ENCODE data around the gene PGM3.
"Not testable (repeated sequence)": the region's sequence is repeated elsewhere in the genome, so short reads cannot be mapped to it uniquely, and the experiment has no call there.

Gene PGM3, protein sequence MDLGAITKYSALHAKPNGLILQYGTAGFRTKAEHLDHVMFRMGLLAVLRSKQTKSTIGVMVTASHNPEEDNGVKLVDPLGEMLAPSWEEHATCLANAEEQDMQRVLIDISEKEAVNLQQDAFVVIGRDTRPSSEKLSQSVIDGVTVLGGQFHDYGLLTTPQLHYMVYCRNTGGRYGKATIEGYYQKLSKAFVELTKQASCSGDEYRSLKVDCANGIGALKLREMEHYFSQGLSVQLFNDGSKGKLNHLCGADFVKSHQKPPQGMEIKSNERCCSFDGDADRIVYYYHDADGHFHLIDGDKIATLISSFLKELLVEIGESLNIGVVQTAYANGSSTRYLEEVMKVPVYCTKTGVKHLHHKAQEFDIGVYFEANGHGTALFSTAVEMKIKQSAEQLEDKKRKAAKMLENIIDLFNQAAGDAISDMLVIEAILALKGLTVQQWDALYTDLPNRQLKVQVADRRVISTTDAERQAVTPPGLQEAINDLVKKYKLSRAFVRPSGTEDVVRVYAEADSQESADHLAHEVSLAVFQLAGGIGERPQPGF

DNA sequence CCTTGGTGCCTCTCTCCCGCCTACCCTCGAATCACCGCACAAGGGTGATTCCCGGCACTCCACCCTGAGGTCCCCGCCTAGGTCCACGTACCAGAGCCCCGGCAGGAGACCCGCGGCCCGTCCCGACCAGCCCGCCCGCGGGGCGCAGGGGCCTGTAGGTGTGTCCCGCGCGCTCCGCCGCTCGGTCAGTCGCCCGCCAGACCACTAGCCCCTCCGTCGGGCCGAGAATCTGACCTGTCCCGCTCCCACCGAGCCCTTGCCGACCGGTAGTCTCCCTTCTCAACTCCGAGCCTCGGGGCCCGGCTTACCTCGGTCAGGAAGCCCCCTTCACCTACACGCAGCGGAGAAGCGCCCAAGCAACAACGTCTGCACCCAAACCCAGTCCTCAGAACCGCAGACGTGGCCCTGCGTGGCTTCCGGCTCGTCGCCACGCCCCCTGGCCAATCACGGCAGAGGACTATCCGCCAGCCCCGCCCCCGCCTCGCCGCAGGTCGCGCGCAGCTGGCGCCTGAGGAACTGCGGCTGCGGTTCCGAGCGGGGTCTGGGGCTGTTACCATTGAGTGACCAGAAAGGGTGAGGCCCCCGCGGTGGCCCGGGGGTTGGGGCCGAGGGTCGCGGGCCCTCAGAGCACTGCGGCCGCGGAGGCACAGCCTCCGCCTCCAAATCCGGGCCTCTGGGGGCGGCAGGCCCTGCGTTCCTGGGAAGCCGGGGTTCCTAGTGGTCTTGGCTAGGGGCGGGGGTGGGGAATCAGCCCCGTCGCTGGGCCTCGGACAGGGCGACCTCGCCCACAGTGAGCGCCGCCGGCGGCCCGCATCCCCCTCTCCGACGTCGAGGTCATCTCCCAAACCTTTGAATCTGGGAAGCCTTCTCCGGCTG is at the start of gene PGM3, which contains the start of gene RWDD2A:
PGM3 (minus strand) TSS at position 395 of the 876 bp plus-strand sequence. CDS start 2,253 bp downstream, outside the sequence.
RWDD2A (plus strand) TSS at position 487 of the 876 bp plus-strand sequence. CDS start 1,095 bp downstream, outside the sequence.
- DNase-seq = peak; percentile 90

- DNase-seq = no peak
These were observed 38.1 kb upstream of the PGM3 start for GRCh38 chr6:83231146-83231545.

DNA sequence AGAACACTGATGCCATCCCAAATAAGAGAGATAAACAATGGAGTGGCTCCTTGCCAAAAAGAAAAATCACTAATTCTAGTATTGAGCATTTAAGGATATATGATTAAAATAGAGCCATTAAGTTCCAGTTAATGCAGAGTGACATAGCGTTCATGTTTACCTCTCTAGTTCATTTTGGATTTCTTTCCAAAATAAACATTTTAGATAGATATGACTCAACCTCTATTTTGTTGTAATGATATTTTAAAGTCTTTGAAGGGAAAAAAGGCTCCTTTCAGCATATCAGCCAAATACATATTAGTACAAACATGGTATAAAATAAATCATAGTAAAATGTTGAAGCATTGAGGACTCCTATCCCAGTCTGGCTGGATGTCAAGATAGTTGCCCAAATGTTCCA is 33.5 kb upstream of the PGM3 start:
- no peak for DNase-seq

DNA sequence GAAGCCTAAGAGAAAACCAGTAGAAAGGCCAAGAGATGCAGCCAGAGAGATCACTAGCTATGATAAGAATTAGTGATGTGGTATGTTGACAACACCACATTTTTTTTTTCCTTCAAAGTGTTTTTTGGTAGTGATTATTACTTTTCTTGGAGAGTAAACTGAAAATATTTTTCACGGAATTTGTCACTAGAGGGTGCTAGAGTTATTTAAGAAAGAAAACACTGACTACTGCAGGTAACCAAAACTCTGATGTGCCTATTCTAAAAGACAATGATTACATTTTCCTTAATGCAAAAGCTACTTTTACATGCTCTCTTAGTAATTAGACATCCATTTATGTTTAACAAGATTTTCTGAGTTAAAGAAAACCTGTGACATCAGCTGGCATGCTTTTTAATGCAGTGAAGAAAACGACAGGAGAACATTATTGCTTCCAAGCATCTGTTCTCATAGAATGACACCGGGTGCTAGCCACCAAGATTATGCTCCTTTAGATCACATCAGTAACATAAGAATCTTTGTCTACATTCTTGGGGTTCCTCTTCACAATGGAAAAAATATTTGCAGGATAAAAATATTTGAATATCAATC is 28.9 kb upstream of the PGM3 start:
- DNase-seq = no peak

DNA sequence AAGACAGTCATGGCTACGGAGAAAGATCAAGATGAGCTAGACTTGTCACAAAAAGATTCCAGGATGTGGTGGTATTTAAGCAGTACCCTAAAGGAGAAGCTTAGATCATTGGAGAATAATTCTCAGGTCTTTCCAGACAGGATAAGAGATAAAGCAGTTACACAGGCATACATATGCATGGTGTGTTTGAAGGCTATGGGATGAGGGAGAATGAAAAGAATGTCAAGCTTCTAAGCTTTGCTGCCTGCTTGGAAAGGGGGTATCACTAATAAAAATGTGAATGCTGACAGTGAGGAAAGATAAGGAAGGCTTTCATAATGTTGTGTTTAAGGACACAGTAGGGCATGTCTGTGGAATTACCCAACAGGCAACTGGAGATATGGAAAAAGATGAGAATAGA is 28.2 kb upstream of the PGM3 start:
- DNase-seq = no peak

DNA sequence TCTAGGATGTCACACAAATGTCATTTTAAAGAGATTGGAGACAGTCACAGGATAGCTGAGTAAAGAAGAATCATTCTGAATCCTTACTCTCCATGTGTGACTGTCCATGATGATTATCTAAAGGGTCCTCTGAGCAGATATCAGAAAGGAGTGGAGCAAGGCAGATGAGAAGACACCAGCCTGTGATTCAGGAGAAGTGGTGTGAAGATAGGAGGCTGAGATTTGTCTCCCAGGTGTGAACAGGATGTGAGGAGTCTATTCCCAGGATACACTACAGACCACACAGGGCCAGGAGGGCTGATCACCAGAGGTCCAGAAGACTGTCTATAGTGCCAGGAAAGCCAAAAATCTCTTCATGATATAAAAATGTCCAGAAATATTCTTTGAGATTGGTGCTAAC is 27.1 kb upstream of the PGM3 start:
- DNase-seq = no peak

DNA sequence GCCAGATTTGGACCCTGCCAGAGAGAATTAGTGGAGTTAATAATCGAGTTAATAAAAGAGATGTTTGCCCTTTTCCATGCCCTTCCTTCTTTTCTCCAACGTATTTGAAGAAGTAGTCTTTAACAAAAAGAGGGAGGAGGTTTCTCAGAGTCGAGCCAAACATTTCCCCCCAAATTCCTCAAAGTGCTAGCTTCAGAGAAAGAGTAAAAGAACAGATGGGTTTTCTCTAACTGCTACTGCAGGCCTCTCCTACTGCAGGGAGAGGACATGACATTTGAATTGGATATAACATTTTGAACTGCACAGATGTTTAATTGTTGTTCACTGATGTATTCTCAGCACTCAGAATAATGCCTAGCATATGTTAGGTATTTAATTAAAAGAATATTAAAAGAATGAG is 25.6 kb upstream of the PGM3 start:
- no peak for DNase-seq

- no peak for DNase-seq
These were observed 23.7 kb upstream of the PGM3 start for GRCh38 chr6:83216806-83217205.

DNA sequence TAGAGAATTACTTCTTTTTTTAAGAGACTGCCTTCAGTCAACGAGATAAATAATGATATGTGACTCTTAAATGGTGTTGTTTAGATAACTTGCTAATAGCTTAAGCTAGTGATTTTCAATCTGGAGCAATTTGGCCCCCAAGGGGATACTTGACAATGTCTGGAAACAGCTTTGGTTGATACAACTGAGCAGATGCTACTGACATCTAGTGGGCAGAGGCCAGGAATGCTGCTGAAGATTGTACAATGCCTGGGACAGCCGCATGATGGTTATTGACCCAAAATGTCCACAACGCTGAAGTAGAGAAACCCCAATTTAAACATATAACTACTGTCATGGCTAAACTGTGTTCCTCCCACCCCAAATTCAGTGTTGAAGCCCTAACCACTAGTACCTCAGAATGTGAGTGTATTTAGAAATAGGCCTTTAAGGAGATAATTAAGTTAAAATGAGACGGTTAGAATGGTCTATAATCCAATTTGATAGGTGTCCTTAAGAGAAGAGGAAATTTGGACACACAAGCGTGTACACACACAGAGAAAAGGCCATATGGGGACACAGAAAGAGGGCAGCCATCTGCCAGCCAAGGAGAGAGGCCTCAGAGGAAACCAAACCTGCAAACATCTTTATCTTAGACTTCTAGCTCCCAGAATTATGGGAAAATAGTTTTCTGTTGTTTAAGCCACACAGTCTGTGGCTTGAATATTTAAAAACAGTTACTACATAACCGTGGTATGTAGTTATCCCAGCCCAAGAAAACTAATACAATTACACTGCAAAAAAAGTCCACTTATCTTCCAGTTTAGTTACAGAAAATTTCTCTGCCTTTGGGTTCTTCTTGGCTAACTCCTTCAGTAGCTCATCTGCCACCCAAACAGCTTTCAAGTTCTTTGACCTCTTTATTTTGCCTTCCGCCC is 22.3 kb upstream of the PGM3 start:
- DNase-seq = peak; percentile 64

DNA sequence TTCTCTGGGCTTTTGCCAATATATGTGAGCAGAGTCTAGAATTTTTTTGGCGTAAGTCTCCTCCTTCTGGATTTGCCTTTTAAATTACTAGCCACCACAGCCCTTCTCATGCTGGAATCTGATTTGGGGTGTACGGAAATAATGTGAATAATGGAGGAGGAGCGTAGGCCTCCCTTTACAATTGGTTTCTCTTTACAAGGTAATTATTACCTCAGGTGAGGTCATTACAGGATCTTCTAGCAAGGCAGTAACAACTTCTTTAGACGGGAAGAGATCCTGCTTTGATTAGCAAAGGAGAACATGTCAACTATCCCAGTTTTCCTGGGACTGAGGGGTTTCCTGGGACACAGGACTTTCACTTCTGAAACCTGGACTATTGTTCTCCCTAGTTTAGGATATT is 9.0 kb upstream of the PGM3 start:
- DNase-seq = no peak

DNA sequence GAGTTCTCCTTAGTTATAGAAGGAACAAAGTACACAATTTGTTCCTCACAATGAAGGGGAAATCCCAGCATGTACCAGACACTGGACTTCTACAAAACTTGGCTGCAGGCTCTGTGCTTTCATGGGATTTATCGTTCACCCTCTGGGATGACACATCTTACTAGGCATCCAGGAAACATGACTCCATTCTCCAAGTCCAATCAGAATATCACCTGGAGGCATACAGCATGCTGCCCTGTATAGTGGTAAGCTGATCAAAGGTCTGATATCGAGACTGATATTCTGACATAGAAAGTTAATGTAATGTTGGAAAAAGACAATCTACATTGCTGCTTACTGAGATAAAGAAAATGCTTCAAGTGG is 6.8 kb upstream of the PGM3 start:
- no peak for DNase-seq

DNA sequence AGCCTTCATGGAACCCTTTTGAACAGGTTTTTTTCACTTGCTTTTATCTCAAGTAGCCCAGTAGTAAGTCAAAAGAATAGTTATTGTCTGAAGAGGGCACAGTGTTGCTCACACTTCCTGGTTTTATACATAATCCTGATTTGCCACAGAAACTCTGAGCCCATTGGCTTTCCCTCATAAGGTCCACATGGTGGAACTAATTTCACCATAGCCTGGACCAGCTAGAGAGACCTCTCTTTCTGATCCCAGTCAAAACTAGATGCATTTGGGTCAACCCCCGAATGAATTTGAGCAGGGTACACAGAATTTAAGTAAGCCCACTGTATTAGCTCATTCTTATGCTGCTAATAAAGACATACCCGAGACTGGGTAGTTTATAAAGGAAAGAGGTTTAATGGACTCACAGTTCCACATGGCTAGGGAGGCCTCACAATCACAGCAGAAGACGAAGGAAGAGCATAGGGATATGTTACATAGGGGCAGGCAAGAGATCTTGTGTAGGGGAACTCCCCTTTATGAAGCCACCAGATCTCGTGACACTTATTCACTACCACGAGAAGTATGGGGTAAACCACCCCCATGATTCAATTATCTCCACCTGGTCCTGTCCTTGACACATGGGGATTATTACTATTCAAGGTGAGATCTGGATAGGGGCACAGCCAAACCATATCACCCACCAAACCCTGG is 6.3 kb upstream of the PGM3 start:
- DNase-seq = no peak

GRCh38 chr6:83198486-83199172 is 5.6 kb upstream of the PGM3 start:
- no peak for DNase-seq

DNA sequence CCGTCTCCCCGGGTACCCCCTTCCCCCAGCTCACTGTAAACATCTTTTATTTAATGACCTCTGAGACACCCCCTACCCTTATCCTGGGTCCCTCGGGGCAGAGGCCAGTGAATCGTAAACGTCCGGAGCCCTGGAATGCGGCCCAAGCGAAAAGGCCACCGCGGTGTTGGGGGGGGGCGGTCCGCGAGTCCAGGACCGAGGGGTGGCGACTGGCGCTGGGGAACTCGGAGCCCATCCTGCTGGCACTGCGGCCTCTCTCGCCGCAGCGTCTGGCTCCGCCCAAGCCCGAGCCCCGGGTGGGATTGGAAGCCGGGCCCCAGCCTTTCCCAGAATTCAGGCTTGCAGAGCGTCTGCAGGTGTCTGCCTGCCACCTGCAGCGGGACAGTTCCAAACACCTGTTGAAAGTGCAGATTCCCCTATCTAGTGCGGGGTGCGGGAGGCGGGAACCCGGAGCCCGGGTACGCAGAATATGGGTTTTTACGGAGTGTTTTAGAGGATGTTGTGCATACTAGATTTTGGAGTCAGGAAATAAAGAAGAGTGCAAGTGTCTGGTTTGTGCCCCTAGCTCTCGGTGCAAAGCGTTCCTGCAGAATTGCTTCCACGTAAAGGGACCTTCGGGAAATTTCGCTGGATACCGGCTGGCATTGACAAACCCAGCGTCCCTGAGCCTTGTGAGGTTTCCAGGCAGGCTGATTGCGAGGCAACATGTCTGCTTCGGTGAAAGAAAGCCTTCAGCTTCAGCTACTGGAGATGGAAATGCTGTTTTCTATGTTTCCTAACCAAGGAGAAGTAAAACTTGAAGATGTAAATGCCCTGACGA is 892 bp upstream of the PGM3 start:
- DNase-seq = peak; percentile 13

- no peak for DNase-seq
These were observed 609 bp downstream of the PGM3 start for GRCh38 chr6:83192456-83192855.

GRCh38 chr6:83191974-83192373 is 1.1 kb downstream of the PGM3 start:
- not testable (repeated sequence) for DNase-seq

DNA sequence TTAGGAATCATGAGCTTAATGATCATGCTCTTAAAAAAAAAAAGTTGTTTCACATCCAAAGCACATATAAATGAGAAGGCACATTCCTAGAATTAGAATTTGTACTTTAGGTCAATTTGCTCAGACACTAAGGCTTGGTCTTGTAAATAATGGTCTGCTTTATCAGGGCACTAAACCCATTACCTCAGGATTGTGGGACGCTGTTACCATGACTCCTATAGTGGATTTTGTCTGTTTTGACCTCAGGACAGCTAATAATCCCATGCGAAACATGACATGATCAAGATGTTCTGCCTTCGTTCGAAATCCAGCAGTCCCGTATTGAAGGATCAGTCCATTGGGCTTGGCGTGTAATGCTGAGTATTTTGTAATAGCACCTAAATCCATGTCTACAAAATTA is 2.4 kb downstream of the PGM3 start:
- no peak for DNase-seq

DNA sequence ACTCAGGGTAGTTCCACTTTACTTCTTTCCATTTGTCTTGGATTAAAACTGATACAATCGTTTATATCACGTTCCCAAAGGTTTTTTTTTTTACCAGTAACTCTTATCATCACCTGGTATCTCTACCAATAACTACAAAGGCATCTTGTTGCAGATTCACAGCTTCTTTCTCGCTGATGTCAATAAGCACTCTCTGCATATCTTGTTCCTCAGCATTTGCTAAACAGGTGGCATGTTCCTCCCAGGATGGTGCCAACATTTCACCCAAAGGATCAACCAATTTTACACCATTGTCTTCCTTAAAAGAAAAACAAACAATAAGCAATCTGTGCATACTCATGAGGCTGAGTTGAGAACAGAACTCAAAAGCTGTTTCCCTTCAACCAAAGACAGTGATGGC is 4.6 kb downstream of the PGM3 start:
- no peak for DNase-seq

DNA sequence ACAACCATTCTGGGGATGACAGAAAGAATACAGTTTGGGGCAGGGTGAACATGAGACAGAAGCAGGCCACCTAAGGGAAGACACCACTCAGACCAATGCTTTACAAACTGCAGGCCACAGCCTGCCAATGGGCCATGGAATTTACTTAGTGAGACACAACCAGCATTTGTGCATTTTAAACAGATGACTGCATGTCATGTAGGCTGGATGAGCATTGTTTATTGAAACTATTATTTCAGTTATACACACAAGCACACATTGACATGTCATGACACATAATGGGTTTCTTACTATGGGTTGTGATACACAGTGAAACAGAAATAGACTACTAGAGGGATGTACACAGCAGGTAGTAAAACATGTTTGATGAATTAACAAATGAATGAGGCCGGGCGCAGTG is 8.0 kb downstream of the PGM3 start:
- DNase-seq = no peak
